GM19328 (cell line): ENCODE measurements around the gene GAS7.

Experiments used
- ATAC-seq: cut with Tn5 transposase; IDR thresholded peaks from one replicate; pipeline ENCODE4 v1.9.1; 2021; ENCODE audit warnings: mild to moderate bottlenecking, moderate library complexity; ENCODE audit not compliant: unreplicated experiment

GAS7 gene

DNA sequence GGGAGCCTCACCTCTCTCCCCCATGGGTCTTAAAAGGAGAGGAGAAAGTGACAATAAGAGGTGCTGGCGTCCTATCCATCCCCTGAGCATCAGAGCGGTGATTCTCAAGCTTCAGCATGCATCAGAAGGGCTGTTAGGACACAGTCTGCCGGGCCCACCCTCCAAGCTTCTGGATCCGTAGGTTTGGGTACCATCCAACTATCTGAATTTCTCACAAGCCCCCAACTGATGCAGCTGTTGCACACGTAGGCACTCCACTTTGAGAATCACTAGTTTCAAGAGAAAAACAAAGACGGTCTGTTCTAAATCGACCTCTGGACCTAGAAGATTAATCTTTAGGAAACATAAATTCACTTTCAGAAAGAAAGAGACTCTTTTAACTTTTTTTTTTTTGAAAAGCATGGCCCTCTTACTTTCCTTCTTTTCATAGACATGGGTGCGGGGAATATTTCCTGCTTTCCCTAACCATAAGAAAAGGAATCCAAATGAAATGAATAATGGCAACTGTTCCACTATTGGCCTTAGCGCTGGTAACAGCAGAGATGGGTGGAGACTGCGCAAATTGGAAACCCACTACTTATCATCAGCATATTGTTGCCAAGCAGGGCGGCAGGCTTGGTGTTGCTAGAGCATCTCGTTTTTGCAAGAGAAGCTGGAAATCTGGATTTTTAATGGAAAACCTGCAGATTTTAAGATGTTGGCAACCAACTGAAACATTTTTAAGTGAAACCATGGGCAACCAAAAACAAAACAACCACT, 144.4 kb downstream of the GAS7 start:
- no peak for ATAC-seq

DNA sequence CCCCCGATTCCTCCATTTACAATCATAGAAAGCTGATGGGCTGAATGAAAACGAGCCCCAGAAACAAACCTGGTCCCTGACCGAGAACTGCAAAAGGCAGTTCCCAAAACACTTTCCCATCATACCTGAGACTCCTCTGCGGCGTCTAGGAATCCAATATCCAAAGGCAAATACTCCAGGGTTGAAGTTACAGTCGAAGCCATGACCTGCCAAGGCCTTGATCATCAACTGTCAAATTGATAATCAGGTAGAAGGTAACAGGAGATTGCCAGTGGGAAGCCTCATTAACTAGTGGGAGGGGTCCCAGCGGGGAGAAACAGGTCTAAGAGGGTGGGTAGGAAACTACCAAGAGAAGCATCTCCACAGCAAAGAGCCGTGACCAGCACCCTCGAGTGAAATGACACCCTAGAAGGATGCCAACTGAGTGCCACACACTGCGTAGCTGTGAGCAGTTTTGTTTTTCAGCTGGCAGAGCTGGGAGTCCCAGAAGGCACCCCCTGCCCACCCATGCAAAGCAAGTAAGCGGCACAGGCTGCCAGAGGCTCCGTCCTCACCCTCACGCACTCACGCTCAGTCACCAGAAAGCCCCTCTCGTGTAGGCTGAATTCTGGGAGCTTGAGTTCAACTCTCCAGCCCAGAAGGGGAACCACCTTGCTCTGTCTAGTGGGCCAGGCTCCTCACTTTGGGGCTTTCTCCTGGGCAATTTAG, 146.1 kb downstream of the GAS7 start:
- no peak for ATAC-seq

DNA sequence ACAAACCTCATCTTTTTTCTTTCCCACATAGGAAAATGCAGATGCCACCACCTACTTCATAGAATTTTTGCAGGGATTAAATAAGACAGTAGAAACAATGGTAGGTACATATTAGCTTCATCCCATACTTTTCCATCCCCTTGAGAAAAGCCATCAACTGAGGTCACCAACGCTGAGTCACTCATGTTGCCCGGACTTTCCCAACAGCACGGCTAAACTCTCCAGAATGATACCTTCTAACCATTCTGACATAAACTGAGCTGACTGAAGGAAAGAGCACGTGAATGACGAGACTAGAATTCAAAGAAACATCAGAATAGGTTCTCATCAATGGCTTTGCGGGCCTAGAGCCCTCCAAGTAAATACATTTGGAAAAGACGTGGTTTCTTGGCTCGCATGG, 147.3 kb downstream of the GAS7 start:
- ATAC-seq = no peak

DNA sequence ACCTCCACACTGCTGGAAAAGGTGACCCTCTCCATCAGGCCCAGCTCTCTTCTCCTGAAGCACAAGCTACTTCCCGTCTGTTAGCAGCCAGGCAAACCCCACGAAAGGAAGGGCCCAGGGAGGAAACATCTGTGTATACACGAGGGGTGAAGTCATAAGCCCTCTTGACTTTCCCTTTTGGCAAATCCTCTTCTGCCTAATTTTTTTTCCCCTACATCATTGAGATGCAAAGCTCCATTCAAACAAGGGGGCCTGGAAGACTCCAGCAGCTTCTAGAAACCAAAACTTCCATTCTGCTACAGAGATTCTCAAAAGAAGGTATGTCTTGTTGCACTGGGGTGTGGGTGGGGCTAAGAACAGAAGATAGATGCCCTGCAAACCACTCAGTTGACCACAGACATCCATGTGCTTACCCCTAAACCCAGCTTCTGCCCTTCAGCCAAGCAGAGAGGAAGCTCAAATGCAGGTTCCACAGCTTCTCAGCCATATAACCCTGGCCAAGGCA, 147.8 kb downstream of the GAS7 start:
- no peak for ATAC-seq

DNA sequence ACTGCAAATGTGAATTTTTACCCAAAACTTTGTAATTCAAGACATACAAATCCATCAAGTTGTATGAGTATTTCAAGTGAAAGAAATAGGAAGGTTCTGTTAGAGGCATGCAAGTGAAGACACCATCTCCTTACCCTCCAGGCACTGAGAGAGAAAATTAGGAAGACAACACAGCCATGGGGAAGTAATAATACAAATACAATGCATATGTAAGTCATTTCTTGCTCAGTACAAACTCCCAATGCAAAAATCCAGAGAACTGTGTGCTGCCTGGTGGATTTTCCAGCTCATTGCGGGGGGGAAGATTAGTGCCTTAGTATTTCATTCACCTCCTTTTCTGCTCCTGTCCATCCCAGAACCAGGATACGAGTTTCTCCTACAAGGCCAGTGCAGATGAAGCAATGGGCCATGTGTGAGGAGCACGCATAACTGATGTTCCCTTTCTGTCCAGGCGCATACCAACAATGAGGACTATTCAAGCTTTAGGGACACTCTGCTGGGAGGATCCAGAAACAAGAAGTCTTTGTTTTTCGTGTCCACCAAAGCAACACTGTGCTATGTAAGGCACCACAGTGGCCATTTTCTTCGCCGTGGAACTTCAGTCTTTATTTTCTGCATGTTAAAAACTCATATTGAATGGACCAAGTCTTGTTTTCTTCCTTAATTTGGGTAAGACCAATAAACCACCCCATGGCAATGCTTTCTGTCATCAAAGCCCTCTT, 149.6 kb downstream of the GAS7 start:
- ATAC-seq = no peak

DNA sequence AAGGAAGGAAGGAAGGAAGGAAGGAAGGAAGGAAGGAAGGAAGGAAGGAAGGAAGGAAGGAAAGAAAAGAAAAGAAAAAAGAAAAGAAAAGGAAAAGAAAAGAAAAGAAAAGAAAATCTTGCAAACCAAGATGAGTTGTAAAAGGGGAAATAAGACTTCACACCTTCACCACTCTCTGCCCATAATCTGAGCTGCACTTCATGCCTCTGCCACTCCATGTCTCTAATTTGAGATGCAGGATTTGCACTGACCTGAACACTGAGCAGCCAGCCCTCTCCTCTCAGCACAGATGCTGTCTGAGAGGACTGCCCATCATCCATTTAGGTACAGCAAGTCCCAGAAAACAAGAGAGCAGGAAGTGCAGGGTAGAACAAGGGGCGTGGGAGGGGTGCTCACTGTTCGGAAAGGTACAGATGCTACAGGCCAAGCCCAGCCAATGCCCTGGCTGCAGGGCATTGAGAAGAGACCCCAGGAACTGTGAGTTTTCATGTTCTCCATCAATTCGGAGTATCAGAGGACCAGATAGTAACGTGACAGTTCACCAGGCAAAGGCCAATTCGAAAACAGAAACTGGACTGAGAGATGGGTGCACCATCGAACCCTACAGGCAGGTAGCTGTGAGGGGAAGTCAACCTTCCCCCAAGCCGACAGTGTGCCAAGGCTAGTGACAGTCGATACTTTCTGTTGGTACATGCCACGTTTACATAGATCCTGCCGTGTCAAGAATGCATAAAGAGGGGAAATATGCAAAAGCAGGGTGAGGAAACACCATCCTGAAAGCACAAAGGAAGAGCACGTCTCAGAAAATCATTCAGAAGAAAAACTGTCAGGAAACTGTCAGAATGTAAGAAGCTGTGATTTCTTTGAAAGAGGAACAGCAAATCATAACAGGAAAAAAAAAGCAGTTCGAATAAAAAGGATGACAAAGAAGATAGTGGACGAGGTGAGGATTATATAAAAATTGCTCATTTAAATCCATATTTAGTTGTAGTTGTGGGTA, 151.3 kb downstream of the GAS7 start:
- ATAC-seq = no peak

DNA sequence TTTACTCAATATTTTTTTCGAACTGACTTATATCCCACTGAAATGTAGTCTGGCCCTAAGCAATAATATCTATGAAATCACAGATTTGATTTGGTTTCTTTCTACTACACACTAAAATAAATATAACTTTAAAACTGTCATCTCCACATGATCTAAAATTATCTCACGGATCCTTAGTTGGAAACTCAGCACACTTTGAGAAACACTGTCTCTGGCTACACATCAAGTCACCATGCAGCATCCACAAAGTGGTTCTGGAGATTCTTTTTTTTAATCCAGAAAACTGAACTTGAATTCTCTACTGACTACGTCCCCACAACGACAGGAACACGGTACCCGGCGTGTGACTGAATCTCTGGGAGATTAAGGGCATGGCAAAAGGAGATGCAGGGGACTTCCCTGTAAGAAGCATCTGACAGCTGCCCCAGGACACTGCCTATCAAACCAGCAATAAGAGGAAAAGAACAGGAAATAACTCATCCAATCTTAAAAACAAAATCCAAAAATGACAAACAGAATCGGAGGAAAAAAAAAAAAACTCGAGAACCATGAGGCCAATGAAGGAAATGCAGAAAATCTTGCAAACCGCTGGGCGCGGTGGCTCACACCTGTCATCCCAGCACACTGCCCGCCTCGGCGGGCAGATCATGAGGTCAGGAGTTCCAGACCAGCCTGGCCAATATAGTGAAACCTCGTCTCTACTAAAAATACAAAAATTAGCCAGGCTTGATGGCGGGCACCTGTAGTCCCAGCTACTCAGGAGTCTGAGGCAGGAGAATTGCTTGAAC, 152.3 kb downstream of the GAS7 start:
- no peak for ATAC-seq

DNA sequence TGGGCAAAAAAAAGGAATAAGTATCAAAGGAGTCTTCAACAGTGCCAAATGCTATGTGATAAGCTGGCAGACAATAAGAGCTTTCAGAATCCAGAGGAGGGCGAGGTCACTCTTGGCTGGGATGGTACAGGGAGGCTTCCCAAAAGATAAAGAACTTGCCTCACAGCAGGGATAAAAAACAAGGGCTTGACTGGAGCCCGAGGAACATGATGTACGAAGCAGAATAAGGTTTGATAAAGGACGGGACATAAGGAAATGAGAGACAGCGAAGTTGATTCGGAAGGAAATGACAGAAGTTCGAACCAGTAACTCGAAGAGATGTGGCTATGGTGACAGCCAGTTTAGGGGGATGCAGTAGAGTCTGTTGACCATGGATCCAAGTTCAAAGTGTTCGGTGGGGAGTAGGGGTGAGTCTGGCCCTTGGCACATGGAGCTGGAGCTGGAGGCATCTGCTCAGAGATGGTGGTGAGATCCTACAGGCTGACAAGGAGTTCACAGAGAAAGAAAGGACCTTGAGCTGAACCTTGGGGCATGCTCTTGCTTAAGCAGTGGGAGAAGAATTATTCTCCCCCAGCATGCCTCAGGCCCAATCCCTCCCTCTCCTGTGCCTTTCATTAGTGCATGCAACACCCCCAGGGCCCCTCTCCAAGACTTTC, 155.7 kb downstream of the GAS7 start:
- ATAC-seq = no peak

DNA sequence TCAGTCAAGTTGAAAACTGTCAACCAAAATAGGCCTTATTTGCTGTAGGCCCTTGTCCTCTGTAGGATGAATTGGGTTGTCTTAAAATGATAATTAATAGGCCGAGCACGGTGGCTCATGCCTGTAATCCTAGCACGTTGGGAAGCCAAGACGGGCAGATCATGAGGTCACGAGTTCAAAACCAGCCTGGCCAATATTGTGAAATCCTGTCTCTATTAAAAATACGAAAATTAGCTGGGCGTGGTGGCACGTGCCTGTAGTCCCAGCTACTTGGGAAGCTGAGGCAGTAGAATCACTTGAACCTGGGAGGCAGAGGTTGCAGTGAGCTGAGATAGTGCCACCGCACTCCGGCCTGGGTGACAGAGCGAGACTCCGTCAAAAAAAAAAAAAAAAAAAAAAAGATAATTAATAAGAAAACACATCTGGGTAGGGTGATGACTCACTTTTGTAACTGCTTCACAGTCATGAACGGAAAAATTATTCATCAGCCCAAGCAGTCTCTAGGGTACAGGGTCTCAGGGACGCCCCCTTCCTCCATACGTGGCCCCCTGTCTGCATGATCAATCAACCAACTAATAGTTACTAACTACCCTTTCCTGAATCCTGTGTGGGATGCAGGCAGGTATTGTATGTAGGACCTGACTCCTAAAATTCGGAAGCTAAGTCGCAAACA, 156.4 kb downstream of the GAS7 start:
- no peak for ATAC-seq

DNA sequence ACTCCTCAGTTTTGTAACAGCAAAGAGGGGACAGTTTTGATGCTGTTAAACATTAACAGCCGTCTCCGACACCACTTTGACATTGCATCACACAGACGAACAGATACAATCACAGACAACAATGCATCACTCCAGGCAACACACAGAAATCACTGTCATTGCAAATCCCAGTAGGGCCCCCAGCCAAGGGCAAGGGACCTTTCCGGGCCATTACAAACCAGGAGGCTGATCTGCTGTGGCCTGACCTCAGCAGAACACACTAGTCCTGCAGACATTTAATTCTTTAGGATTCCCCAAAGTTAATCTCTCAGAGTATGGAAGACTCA, 157.2 kb downstream of the GAS7 start:
- no peak for ATAC-seq

DNA sequence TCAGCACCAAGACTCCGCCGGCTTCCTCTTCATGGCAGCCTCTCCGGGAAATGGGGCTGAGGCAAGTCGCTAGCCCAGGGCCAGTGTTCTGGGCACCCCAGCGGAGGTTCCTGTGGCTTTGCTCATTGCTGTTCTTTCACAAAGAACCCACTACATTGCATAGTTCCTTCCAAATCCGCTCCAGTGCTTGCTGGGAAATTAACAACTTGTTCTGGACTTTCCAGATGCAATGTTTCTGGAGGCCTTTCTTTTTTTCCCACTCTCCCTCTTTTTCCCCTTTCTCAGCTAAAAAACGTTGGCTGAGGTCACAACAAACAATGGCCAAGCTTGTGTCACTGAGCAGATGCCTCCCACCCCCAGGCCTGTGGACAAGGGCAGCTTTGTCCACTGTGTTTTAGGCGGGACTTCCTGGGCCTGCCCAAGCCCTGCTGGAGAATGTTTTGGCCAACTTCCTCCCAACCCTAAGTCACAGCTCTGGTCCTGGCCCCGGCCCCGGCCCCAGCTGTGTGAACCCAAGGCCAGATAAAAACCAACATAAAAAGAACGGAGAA, 161.8 kb downstream of the GAS7 start:
- no peak for ATAC-seq

DNA sequence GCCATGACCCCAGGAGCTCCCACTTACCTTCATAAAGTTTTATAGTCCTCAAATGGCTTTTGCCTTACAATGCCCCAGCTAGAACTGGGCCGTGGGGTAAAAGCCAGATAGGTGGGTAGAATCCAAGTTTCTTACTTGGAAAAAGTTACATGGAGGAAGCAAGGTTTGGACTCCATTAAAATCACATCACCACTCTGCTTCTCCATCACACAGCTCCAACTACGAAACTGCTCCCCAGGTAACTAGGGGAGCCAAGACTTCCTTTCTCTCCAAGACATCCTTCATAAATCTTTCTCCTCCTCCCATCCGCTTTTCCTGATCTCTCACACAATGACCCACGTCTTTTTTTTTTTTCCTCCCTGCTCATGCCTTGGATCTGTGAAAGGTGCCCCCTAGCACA, 162.5 kb downstream of the GAS7 start:
- no peak for ATAC-seq

DNA sequence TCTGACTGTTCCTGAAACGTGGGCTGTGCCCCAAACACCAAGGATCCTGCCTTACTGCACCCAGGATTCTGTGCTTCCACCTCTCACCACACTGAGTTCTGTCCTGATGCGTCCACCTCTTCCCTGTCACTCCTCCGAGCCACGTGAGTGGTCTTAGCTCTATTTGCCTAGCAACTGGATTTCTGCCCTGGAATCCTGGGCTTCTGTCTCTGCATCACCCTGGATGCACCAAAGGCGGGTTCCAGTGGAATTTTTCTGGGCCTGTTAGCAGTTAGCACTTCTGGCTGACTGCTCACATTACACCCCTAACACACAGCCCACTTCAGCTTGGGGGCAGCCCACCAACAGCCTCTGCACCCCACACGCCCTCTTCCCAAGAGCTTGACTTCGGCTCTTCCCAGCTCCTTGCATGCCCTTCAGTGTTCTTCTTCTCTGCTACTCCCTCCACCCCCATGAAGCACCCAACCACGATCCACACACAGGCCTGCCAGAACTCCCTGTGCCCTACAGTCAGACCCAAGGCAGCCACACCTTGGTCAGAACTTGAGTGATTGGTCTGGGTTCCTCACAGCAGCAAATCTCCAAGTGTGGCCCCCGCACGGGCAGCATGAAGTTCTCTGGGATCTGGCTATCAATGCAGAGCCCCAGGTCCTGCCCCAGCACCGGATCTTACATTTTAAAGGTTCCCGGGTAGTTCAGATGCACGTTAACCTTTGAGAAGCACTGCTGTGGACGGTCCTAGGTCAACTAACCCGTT, 163.5 kb downstream of the GAS7 start:
- no peak for ATAC-seq

DNA sequence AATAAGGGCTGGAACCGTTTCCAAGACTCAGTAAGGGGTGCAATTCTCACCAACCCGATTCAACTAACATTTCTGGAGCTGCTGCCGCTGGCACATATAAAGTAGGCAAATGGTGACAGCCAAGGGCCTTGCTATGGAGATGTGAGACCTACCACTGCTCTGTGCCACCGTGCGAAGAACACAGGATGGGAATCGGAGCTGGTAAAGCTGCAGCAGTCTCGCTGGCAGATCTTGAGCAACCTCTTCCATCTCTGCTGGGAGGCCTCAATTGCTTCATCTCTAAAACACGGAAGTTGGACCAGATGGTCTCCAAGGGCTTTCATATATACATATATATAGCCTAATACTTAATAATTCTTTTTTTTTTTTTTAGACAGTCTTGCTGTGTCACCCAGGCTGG, 164.4 kb downstream of the GAS7 start:
- ATAC-seq = no peak

DNA sequence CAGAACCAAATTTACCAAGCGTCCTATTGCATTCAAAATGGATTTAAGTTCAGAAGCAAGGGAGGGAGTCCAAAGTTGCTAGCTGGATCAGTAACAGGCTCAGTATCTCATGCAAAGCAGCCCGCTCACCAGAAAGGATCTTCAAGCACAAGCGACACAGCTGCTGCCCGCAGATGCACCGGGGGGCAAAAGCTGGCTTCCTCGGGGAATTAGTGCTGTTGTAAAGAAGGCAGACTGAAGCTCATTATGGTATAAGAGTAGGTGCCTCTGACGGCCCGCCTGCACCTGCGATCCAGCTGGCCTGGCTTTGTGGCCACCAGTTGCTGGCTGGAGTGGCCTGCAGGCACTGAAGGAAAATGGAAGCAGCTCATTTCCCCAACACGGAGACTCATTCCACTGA, 165.0 kb downstream of the GAS7 start:
- ATAC-seq = no peak

DNA sequence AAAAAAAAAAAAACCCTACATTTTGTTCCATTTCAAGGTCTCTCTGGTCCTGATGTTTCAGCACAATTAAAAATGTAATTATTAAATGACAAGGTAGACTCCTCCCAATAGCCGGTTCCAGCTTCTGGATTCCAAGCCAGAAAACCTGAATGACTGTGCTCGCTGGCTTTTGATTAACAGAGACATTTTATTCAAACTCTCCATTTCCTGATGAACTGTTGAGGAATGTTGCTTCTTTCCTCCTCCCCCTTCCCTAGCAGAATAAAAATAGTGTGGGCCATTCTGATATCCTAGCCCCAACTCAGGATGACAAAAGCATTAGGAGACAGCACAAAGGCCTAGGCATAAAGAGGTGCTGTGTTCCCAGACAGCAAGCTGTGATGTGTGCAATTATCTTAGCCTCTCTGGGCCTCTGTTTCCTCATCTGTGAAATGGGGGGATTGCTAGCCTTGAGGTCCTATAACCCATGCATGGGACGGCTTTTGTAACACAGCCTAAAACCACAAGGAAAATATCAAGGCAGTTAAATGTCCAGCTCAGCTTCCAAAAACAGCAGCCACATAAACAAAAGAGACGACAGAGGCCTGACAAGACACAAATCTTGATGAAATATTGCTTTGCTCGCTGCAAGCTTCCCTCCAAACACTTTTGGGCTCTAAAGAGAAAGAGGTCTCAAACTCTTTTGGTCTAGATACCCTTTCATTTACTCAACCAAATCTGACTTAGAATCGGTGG, 166.1 kb downstream of the GAS7 start:
- ATAC-seq = no peak

DNA sequence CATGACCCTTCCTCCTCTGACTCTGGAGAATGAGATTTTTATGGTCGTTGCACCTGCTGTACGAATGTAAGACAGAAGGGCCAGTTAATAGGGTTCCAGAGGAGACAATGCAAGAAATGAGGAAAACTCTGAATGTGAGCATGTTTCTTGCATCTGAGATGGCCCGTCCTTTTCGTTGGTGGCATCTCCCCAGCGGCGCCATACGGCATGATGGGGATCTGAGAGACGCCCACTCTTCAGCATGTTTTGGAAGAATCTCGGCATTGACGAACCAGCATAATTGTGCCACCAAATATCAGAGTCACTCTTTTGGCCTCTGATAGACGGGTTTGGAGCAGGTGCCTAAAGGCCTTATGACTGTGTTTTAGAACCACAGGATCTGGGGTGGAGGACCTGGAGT, 166.8 kb downstream of the GAS7 start:
- ATAC-seq = no peak
